Activated T-cell treated with anti-CD3 and anti-CD28 coated beads, Interleukin-2, amount 50 U/mL, for 48 hours (primary cell): ENCODE measurements around the gene C5orf52.
"Not testable (repeated sequence)": the region's sequence is repeated elsewhere in the genome, so short reads cannot be mapped to it uniquely, and the experiment has no call there.

Source experiments
- DNase-seq, 2 experiments: peaks; one replicate each; pipeline ENCODE4 v3.0.0-alpha.2; 2020

The C5orf52 gene

DNA sequence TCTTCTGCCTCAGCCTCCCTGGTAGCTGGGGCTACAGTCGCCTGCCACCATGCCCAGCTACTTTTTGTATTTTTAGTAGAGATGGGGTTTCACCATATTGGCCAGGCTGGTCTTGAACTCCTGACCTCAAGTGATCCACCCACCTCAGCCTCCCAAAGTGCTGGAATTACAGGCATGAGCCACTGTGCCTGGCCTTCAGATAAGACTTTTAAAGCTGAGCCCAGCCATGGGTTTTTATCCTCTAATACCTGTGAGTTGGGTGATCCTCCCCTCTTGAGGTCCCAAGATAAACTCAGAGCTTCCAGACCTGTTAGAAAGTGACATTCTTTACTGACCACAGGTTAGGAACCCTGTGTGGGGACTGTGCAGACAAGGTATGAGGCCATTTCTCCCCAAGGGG lies 56.5 kb downstream of the C5orf52 start:
- DNase-seq = not testable (repeated sequence)
